ENCODE results near the gene WWOX. TPM values are rescaled to one million over a fixed set of nuclear protein-coding genes. Genes with fewer than 3 reads are reported as not detected.
A peak's percentile ranks its signal among the peaks of the same experiment; 100 is the strongest.

WWOX gene
- total and polyA plus RNA-seq, 2 of the 13 experiments (the other 11 are each of a cell fraction or from before 2014, with no cell fraction given) = 9.1 to 37.4 TPM

- TF ChIP-seq, protein P1, sequence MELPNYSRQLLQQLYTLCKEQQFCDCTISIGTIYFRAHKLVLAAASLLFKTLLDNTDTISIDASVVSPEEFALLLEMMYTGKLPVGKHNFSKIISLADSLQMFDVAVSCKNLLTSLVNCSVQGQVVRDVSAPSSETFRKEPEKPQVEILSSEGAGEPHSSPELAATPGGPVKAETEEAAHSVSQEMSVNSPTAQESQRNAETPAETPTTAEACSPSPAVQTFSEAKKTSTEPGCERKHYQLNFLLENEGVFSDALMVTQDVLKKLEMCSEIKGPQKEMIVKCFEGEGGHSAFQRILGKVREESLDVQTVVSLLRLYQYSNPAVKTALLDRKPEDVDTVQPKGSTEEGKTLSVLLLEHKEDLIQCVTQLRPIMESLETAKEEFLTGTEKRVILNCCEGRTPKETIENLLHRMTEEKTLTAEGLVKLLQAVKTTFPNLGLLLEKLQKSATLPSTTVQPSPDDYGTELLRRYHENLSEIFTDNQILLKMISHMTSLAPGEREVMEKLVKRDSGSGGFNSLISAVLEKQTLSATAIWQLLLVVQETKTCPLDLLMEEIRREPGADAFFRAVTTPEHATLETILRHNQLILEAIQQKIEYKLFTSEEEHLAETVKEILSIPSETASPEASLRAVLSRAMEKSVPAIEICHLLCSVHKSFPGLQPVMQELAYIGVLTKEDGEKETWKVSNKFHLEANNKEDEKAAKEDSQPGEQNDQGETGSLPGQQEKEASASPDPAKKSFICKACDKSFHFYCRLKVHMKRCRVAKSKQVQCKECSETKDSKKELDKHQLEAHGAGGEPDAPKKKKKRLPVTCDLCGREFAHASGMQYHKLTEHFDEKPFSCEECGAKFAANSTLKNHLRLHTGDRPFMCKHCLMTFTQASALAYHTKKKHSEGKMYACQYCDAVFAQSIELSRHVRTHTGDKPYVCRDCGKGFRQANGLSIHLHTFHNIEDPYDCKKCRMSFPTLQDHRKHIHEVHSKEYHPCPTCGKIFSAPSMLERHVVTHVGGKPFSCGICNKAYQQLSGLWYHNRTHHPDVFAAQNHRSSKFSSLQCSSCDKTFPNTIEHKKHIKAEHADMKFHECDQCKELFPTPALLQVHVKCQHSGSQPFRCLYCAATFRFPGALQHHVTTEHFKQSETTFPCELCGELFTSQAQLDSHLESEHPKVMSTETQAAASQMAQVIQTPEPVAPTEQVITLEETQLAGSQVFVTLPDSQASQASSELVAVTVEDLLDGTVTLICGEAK (IDR thresholded peaks at IDR 0.05) = no peak
- TF ChIP-seq, protein P1 (CRISPR knock-in tag; IDR thresholded peaks at IDR 0.05) = no peak
- TF ChIP-seq CHD2 (IDR thresholded peaks at IDR 0.05; ENCODE audit: low read depth, low read length) = no peak
- TF ChIP-seq ZNF777 (CRISPR knock-in tag; IDR thresholded peaks at IDR 0.05) = no peak
- no peak for TF ChIP-seq TRIM24 (CRISPR knock-in tag; IDR thresholded peaks at IDR 0.05)
- no peak for TF ChIP-seq NFATC3 (CRISPR knock-in tag; IDR thresholded peaks at IDR 0.05)
- TF ChIP-seq TRAFD1 (CRISPR knock-in tag; IDR thresholded peaks at IDR 0.05; ENCODE audit: borderline replicate concordance) = no peak
- no peak for TF ChIP-seq FOXC1 (CRISPR knock-in tag; IDR thresholded peaks at IDR 0.05; ENCODE audit: borderline replicate concordance)
- TF ChIP-seq ZNF644 (CRISPR knock-in tag; IDR thresholded peaks at IDR 0.05; ENCODE audit: low read depth) = no peak
- TF ChIP-seq HOXA3 (CRISPR knock-in tag; IDR thresholded peaks at IDR 0.05) = peak; percentile 26; the same call in 1 of the 2 replicates
- no peak for TF ChIP-seq ZNF629 (CRISPR knock-in tag; conservative IDR thresholded peaks at IDR 0.05)
- no peak for TF ChIP-seq IRX3 (CRISPR knock-in tag; IDR thresholded peaks at IDR 0.05; ENCODE audit: borderline replicate concordance, low read depth)
- no peak for TF ChIP-seq AGO2 (optimal IDR thresholded peaks at IDR 0.05; ENCODE audit: low read depth, low read length)
- TF ChIP-seq GMEB1 (CRISPR knock-in tag; IDR thresholded peaks at IDR 0.05; ENCODE audit: borderline replicate concordance) = 0 out of 2 replicates have a peak, but pooled peaks have one; percentile 14
- no peak for TF ChIP-seq FOSL1 (CRISPR knock-in tag; IDR thresholded peaks at IDR 0.05; ENCODE audit: borderline replicate concordance)
- TF ChIP-seq REL (CRISPR knock-in tag; conservative IDR thresholded peaks at IDR 0.05) = no peak
- TF ChIP-seq NFE2L1 (CRISPR knock-in tag; IDR thresholded peaks at IDR 0.05; ENCODE audit: borderline replicate concordance) = no peak
Observed at GRCh38 chr16:78292844-78293380, 193.5 kb downstream of the WWOX start (continued).
